OCI-LY3 (cell line): Measurements from ENCODE around the gene SPATA6L.
A peak's percentile ranks its signal among the peaks of the same experiment; 100 is the strongest.

ENCODE experiments used
- H2AFZ ChIP-seq: fragments of 200-600, 300-600 bp; shearing (Covaris generic); 2 replicates; pipeline ENCODE4 v1.6.0; 2014; ENCODE audit warnings: antibody characterized with exemption, low read depth, low read length
- H3K27ac ChIP-seq: fragments of 200-600, 300-600 bp; sonication (generic); 2 replicates; pipeline ENCODE4 v1.5.1; 2014; ENCODE audit warnings: mild to moderate bottlenecking, low read length, moderate library complexity, mixed read lengths
- H3K27me3 ChIP-seq: fragments of 200-600, 300-600 bp; sonication (generic); 2 replicates; pipeline ENCODE4 v1.6.1; 2014; ENCODE audit warnings: low read depth, low read length, mixed read lengths
- H3K36me3 ChIP-seq: fragments of 200-600, 300-600 bp; sonication (generic); replicated peaks from 2 replicates; pipeline ENCODE3; 2014; ENCODE audit warnings: low read depth, low read length, mixed read lengths
- H3K4me1 ChIP-seq: fragments of 300-600, 200-600 bp; sonication (generic); 2 replicates; pipeline ENCODE4 v1.6.1; 2014; ENCODE audit warnings: low read length, mixed read lengths
- H3K4me2 ChIP-seq: fragments of 200-600, 300-600 bp; sonication (generic); 2 replicates; pipeline ENCODE4 v1.6.1; 2014; ENCODE audit warnings: low read length, mixed read lengths
- H3K4me3 ChIP-seq: fragments of 300-600, 200-600 bp; sonication (generic); 2 replicates; pipeline ENCODE4 v1.5.1; 2014; ENCODE audit warnings: antibody characterized with exemption, mild to moderate bottlenecking, low read length, moderate library complexity
- H3K79me2 ChIP-seq: fragments of 300-600, 200-600 bp; shearing (Covaris generic); 2 replicates; pipeline ENCODE4 v1.6.1; 2014; ENCODE audit warnings: mild to moderate bottlenecking, low read length, mixed read lengths
- H3K9ac ChIP-seq: fragments of 300-600, 200-600 bp; shearing (Covaris generic); 2 replicates; pipeline ENCODE4 v1.6.0; 2014; ENCODE audit warnings: mild to moderate bottlenecking, low read length, moderate library complexity
- H3K9me3 ChIP-seq: fragments of 200-600, 300-600 bp; shearing (Covaris generic); 2 replicates; pipeline ENCODE4 v1.6.1; 2014; ENCODE audit warnings: low read length, mixed read lengths; ENCODE audit not compliant: insufficient read depth
- H4K20me1 ChIP-seq: fragments of 200-600, 300-600 bp; sonication (generic); 2 replicates; pipeline ENCODE4 v1.6.1; 2016; ENCODE audit warnings: low read length, mixed read lengths; ENCODE audit not compliant: insufficient read depth
- EZH2phosphoT487 ChIP-seq: fragments of 200-600 bp; shearing (Covaris generic); IDR thresholded peaks from 2 replicates; pipeline ENCODE4 v1.6.1; 2018; ENCODE audit warnings: antibody characterized with exemption, mixed run types, low read depth
- TF ChIP-seq, protein P1 (sequence below): fragments of 200-600, 300-600 bp; sonication (generic); IDR thresholded peaks from 2 replicates; pipeline ENCODE4 v1.5.1; 2014; ENCODE audit warnings: antibody characterized with exemption, low read length, low read depth

SPATA6L gene

DNA sequence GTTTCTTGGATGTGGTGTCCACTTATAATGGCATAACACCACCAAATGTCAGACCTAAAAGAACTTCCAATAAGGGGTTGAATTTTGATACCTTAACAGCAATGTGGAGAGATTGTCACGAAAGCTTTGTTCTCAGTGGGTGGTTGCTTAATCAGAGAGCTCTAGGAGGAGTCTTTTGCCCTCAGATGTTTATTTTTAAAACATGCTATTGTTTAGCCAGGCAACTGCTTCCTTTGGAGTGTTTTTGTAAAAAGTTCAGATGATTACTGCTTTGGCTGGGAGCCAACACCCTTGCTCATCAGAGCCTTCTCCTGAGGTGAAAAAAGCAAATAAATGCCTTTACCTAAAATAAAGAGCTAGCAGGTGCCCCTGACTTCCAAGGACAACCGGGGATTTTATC, 111.0 kb downstream of the SPATA6L start:
- no peak overlapping the region for H3K27ac ChIP-seq
- H4K20me1 ChIP-seq = no peaks in the 10 kb centered on the region
- no peak overlapping the region for H3K4me3 ChIP-seq
- H3K4me2 ChIP-seq = no peak overlapping the region
- H2AFZ ChIP-seq = no peak overlapping the region
- TF ChIP-seq, protein P1, sequence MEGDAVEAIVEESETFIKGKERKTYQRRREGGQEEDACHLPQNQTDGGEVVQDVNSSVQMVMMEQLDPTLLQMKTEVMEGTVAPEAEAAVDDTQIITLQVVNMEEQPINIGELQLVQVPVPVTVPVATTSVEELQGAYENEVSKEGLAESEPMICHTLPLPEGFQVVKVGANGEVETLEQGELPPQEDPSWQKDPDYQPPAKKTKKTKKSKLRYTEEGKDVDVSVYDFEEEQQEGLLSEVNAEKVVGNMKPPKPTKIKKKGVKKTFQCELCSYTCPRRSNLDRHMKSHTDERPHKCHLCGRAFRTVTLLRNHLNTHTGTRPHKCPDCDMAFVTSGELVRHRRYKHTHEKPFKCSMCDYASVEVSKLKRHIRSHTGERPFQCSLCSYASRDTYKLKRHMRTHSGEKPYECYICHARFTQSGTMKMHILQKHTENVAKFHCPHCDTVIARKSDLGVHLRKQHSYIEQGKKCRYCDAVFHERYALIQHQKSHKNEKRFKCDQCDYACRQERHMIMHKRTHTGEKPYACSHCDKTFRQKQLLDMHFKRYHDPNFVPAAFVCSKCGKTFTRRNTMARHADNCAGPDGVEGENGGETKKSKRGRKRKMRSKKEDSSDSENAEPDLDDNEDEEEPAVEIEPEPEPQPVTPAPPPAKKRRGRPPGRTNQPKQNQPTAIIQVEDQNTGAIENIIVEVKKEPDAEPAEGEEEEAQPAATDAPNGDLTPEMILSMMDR = no peak
- no peak for TF ChIP-seq EZH2phosphoT487
- no peaks in the 10 kb centered on the region for H3K36me3 ChIP-seq
- no peaks in the 10 kb centered on the region for H3K79me2 ChIP-seq
- no peak overlapping the region for H3K9ac ChIP-seq
- H3K9me3 ChIP-seq = no peaks in the 10 kb centered on the region
- peaks cover 8% of the 10 kb centered on the region; the same call in 1 of the 2 replicates for H3K27me3 ChIP-seq
- peaks cover 29% of the 10 kb centered on the region for H3K4me1 ChIP-seq

DNA sequence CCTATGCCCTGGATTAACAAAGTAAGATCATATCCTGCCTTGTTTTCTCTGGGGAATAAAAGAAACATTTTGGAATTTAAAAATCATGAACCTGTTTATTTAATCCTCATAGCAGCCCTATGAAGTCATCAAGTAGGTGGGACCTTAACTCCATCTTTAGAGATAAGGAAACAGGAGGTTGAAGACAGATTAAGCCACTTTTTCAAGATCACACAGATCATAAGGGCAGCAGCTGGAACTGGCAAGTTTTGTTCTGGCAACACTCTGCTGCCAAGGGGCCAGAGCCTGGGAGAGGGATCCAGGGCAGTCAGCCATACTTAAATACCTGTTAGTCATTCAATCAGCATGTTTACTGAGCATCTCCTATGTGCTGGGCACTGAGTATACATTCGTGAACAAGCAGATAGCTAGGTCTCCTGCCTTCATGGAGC, 112.3 kb downstream of the SPATA6L start:
- Histone ChIP-seq H3K27ac (no peak overlapping the region), H3K9ac (no peak overlapping the region), H3K4me3 (no peak overlapping the region), H3K27me3 (peaks cover 8% of the 10 kb centered on the region; the same call in 1 of the 2 replicates), H3K79me2 (no peaks in the 10 kb centered on the region), H3K9me3 (no peaks in the 10 kb centered on the region), H3K4me2 (no peak overlapping the region), H4K20me1 (no peaks in the 10 kb centered on the region), H2AFZ (no peak overlapping the region), H3K36me3 (no peaks in the 10 kb centered on the region), H3K4me1 (peaks cover 27% of the 10 kb centered on the region)
- TF ChIP-seq, protein P1 = no peak
- no peak for TF ChIP-seq EZH2phosphoT487

DNA sequence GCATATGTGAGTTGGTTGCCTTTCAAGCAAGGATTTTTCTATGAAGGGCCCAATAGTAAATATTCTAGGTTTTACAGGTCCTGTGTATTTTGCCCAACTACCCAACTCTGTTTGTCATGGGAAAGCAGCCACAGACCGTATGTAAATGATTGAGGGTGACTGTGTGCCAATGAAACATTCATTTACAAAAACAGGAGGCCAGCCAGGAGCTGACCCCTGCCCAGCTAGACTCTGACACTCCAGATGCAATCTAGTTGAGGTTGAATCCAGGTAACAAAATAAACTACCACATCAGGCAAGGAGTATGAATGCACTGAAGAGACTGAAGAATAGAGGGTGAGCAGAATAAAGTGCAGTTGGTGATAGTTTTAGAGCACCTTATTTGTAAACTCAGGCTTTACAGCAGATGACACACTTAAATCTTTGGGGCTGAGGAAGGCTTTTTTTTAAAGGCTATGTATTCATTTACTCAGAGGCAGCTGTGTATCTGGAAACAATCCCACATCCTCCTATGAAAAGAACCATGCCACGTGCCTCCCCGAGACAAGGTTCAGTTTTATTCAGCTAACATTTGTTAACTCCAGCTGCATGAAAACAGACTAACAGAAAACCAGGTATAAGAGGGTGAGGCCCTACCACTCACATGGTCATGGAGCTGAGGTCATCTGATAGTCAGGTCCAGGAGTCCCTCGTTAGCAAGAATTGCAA, 115.3 kb downstream of the SPATA6L start:
- peaks cover 30% of the 10 kb centered on the region for H3K4me1 ChIP-seq
- peak overlapping the region; percentile 34; the same call in 1 of the 2 replicates for H3K27ac ChIP-seq
- H4K20me1 ChIP-seq = no peaks in the 10 kb centered on the region
- no peaks in the 10 kb centered on the region for H3K36me3 ChIP-seq
- H3K4me3 ChIP-seq = no peak overlapping the region
- H3K27me3 ChIP-seq = 0 out of 2 replicates have a peak, but pooled peaks cover 4% of the 10 kb centered on the region
- H3K4me2 ChIP-seq = peak overlapping the region; percentile 47
- H2AFZ ChIP-seq = 0 out of 2 replicates have a peak overlapping the region, but pooled peaks have one; percentile 33
- H3K9me3 ChIP-seq = no peaks in the 10 kb centered on the region
- no peaks in the 10 kb centered on the region for H3K79me2 ChIP-seq
- no peak overlapping the region for H3K9ac ChIP-seq
- no peak for TF ChIP-seq EZH2phosphoT487
- TF ChIP-seq, protein P1 = no peak

DNA sequence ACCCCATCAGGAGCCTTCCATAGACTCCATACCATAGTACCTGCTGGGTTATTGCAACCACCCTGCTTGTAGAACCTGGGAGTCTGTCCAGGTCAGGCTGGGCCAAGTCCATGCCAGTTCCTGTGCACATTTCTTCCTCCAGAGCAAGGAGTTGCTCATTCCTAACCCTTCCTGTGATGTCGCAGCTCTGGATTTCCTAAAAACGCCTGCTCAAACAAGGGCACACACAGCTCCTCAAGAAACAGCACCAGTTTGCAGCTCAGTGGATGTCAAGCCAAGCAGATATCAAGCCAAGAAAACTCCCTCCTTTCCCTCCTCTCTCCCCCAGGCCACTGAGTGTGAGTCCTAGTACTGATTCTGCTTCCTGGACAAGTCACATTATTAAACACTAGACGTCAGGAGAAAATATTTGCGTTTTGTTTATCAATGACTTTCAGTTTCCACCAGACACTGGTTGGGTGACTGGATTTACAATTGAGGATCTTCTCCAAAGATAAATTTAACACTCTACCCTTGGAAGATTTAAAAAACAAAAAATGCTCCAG, 116.5 kb downstream of the SPATA6L start:
- TF ChIP-seq, protein P1 = no peak
- TF ChIP-seq EZH2phosphoT487 = no peak
- H3K4me1 ChIP-seq = peaks cover 30% of the 10 kb centered on the region
- H3K79me2 ChIP-seq = no peaks in the 10 kb centered on the region
- no peak overlapping the region for H3K27ac ChIP-seq
- H3K4me2 ChIP-seq = no peak overlapping the region
- no peak overlapping the region; the same call in 1 of the 2 replicates for H2AFZ ChIP-seq
- no peak overlapping the region for H3K9ac ChIP-seq
- H4K20me1 ChIP-seq = no peaks in the 10 kb centered on the region
- no peaks in the 10 kb centered on the region for H3K36me3 ChIP-seq
- no peaks in the 10 kb centered on the region for H3K9me3 ChIP-seq
- H3K27me3 ChIP-seq = 0 out of 2 replicates have a peak, but pooled peaks cover 4% of the 10 kb centered on the region
- H3K4me3 ChIP-seq = no peak overlapping the region
